Hepatocyte (in vitro differentiated cells): Measurements from ENCODE around the gene PRDM11. TPM values are rescaled to one million over a fixed set of nuclear protein-coding genes. Genes with fewer than 3 reads are reported as not detected.

Experiments
- DNase-seq: peaks from one replicate; pipeline ENCODE4 v3.0.0-alpha.2; 2016; ENCODE audit warnings: low spot score
- H2AFZ ChIP-seq: fragments of 200-600 bp; sonication (generic); 2 replicates; pipeline ENCODE4 v1.6.0; 2016; ENCODE audit warnings: antibody characterized with exemption, mild to moderate bottlenecking
- H3K27ac ChIP-seq: fragments of 200-600 bp; sonication (generic); 2 replicates; pipeline ENCODE4 v1.5.1; 2016; ENCODE audit warnings: mild to moderate bottlenecking
- H3K27me3 ChIP-seq: fragments of 200-600 bp; sonication (generic); 2 replicates; pipeline ENCODE4 v1.6.1; 2016
- H3K36me3 ChIP-seq: fragments of 200-600 bp; sonication (generic); replicated peaks from 2 replicates; pipeline ENCODE4 v1.5.1; 2016; ENCODE audit warnings: low read depth; ENCODE audit not compliant: insufficient read depth
- H3K4me1 ChIP-seq: fragments of 200-600 bp; sonication (generic); 2 replicates; pipeline ENCODE4 v1.5.1; 2016; ENCODE audit warnings: mild to moderate bottlenecking, moderate library complexity; ENCODE audit not compliant: insufficient read depth
- H3K4me2 ChIP-seq: fragments of 200-600 bp; sonication (generic); 2 replicates; pipeline ENCODE4 v1.6.0; 2016
- H3K4me3 ChIP-seq: fragments of 200-600 bp; sonication (generic); 2 replicates; pipeline ENCODE4 v1.5.1; 2016; ENCODE audit warnings: mild to moderate bottlenecking
- H3K79me2 ChIP-seq: fragments of 200-600 bp; sonication (generic); 2 replicates; pipeline ENCODE4 v1.6.0; 2017; ENCODE audit warnings: mild to moderate bottlenecking
- H3K9me2 ChIP-seq: fragments of 200-600 bp; sonication (generic); replicated peaks from 2 replicates; pipeline ENCODE4 v1.6.0; 2017; ENCODE audit warnings: mild to moderate bottlenecking; ENCODE audit not compliant: insufficient read depth
- H3K9me3 ChIP-seq: fragments of 200-600 bp; sonication (generic); 2 replicates; pipeline ENCODE4 v1.5.1; 2016; ENCODE audit warnings: low read depth, mild to moderate bottlenecking
- H4K20me1 ChIP-seq: fragments of 200-600 bp; sonication (generic); 2 replicates; pipeline ENCODE4 v1.6.0; 2016; ENCODE audit warnings: mild to moderate bottlenecking; ENCODE audit not compliant: insufficient read depth, poor library complexity, severe bottlenecking
- EZH2 ChIP-seq: fragments of 200-600 bp; sonication (generic); IDR thresholded peaks from 2 replicates; pipeline ENCODE4 v1.6.1; 2016; ENCODE audit warnings: antibody characterized with exemption, mild to moderate bottlenecking, borderline replicate concordance
- EZH2phosphoT487 ChIP-seq: fragments of 200-600 bp; sonication (generic); IDR thresholded peaks from one replicate; pipeline ENCODE4 v1.6.1; 2018; ENCODE audit warnings: antibody characterized with exemption, mild to moderate bottlenecking, low read depth, moderate library complexity; ENCODE audit not compliant: unreplicated experiment, severe bottlenecking
- WGBS: methylation state at CpG from one replicate; pipeline ENCODE4 v1.1.6; 2016; ENCODE audit warnings: low lambda C conversion rate; ENCODE audit errors: missing lambda C conversion rate; 5-methylcytosine and 5-hydroxymethylcytosine counted together
- polyA plus RNA-seq: library from polyadenylated mRNA; unstranded; fragments of >200 nt; fragmentation: Nextera tagmentation; extraction: Ambion mirVana; gene quantifications from 2 replicates; pipeline ENCODE4 v1.2.1, GENCODE V29; 2016
- total RNA-seq: library from RNA; depleted of rRNA; stranded (reverse); fragments of >200 nt; gene quantifications from 2 replicates; pipeline ENCODE4 v1.2.3, GENCODE V29; 2014
- TF ChIP-seq, protein P1 (sequence below): fragments of 200-600 bp; sonication (generic); IDR thresholded peaks from 2 replicates; pipeline ENCODE4 v1.5.1; 2016; ENCODE audit warnings: antibody characterized with exemption, mild to moderate bottlenecking; ENCODE audit not compliant: poor library complexity

PRDM11 gene
- total and polyA plus RNA-seq, 2 experiments from 2014 or later: 11.2 to 15.0 TPM

GRCh38 chr11:45145083-45145378 lies 1.4 kb upstream of the PRDM11 start:
- no peak for TF ChIP-seq EZH2phosphoT487
- TF ChIP-seq, protein P1, sequence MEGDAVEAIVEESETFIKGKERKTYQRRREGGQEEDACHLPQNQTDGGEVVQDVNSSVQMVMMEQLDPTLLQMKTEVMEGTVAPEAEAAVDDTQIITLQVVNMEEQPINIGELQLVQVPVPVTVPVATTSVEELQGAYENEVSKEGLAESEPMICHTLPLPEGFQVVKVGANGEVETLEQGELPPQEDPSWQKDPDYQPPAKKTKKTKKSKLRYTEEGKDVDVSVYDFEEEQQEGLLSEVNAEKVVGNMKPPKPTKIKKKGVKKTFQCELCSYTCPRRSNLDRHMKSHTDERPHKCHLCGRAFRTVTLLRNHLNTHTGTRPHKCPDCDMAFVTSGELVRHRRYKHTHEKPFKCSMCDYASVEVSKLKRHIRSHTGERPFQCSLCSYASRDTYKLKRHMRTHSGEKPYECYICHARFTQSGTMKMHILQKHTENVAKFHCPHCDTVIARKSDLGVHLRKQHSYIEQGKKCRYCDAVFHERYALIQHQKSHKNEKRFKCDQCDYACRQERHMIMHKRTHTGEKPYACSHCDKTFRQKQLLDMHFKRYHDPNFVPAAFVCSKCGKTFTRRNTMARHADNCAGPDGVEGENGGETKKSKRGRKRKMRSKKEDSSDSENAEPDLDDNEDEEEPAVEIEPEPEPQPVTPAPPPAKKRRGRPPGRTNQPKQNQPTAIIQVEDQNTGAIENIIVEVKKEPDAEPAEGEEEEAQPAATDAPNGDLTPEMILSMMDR: no peak
- no peak for TF ChIP-seq EZH2
- no peaks in the 10 kb centered on the region for H4K20me1 ChIP-seq
- no peaks in the 10 kb centered on the region for H3K27me3 ChIP-seq
- H3K27ac ChIP-seq: no peak overlapping the region
- no peak for DNase-seq
- peak overlapping the region; percentile 89 for H3K4me2 ChIP-seq
- H3K9me2 ChIP-seq: no peaks in the 10 kb centered on the region
- no peak overlapping the region for H3K4me3 ChIP-seq
- peaks cover 21% of the 10 kb centered on the region for H3K4me1 ChIP-seq
- H3K79me2 ChIP-seq: peaks cover 29% of the 10 kb centered on the region
- no peaks in the 10 kb centered on the region for H3K36me3 ChIP-seq
- WGBS: 23% methylated on average over 3 of the region's 3 CpGs
- no peak overlapping the region for H2AFZ ChIP-seq
- no peaks in the 10 kb centered on the region for H3K9me3 ChIP-seq

DNA sequence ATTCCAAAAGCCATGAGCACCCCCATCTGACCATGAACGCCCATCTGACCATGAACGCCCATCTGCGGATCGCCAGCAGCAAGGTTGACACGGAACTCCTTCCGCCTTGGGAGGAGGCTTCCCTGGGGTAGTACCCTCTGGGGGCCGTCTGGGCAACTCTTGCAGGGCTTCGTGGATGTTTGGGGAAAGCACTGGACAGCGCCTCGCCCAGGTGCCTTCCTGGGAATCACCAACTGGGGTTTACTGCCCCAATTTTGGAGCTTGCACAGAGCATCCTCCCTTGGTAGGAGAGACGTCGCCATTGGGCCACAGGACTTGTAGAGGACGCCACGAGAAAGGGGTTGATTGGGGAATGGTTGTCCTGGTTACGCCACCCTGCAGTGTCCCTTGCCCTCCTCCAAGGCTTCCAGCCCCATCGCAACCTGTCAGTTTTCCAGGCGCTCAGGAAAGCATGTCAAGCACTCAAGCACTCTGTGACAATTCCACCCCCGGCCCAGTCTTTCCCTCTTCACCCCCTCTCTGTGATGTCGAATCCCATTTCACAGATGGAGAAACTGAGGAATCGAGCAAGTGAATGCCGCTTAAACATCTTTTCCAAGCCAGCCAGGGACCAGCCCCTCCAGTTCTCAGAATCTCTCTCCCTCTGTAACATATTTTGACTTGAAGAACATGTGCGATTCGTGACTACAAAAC lies 914 bp upstream of the PRDM11 start:
- no peaks in the 10 kb centered on the region for H3K9me2 ChIP-seq
- peak overlapping the region; percentile 65 for H3K4me3 ChIP-seq
- no peaks in the 10 kb centered on the region for H3K9me3 ChIP-seq
- no peaks in the 10 kb centered on the region for H3K27me3 ChIP-seq
- peaks cover 21% of the 10 kb centered on the region for H3K4me1 ChIP-seq
- peak; percentile 61 for DNase-seq
- WGBS: 16% methylated on average over 23 of the region's 23 CpGs
- no peaks in the 10 kb centered on the region for H3K36me3 ChIP-seq
- peaks cover 3% of the 10 kb centered on the region for H4K20me1 ChIP-seq
- H2AFZ ChIP-seq: peak overlapping the region; percentile 83
- TF ChIP-seq EZH2 (no peak), EZH2phosphoT487 (no peak)
- TF ChIP-seq, protein P1: no peak
- peak overlapping the region; percentile 99 for H3K27ac ChIP-seq
- peaks cover 34% of the 10 kb centered on the region for H3K79me2 ChIP-seq
- H3K4me2 ChIP-seq: peak overlapping the region; percentile 89

DNA sequence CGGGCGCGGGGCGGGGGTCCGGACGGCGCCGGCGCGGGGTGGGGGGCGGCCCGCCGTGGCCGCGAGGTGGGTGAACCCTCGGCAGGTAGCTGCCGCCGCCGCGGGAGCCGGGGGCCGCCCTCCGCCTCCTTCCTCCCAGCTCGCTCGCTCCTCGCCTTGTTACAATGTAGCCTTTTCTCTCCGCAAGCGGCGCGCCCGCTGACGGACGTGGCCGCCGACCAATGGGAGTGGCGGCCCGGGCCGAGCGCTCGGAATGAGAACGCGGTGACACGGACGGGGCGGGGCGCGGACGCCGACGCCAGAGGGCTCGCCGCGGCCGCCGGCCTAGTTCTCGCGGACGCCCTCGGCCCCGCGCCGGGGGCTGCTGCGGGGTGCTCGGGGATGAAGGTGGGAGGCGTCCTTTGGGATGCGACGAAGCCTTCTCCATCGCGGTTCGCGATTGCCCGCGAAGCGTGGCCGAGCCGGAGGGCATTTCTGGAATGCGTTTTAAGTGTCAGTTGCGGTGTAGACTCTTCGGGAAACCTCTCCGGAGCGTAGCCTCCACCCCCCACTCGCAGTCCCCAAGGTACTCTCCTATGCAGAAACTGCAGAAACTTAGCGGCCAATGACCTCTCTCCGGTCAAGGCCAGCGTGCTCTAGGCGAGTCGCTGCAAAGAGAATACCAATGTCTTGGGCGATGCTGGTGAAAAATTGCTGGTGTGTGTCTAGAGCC lies 734 bp downstream of the PRDM11 start:
- H3K79me2 ChIP-seq: peaks cover 50% of the 10 kb centered on the region
- peak overlapping the region; percentile 77 for H2AFZ ChIP-seq
- TF ChIP-seq, protein P1: no peak

More for the DNA sequence above, 734 bp downstream of the PRDM11 start:
- Histone ChIP-seq H3K27me3 (no peaks in the 10 kb centered on the region), H3K4me2 (peak overlapping the region; percentile 95), H3K4me1 (peaks cover 21% of the 10 kb centered on the region), H3K4me3 (peak overlapping the region; percentile 98), H3K9me3 (no peaks in the 10 kb centered on the region), H3K36me3 (no peaks in the 10 kb centered on the region), H3K9me2 (no peaks in the 10 kb centered on the region), H3K27ac (peak overlapping the region; percentile 99), H4K20me1 (peaks cover 10% of the 10 kb centered on the region)
- DNase-seq: peak; percentile 98
- WGBS: 1% methylated on average over 44 of the region's 88 CpGs
